ENCODE measurements around the gene BCS1L.
A peak's percentile ranks its signal among the peaks of the same experiment; 100 is the strongest.
"Not testable (repeated sequence)": the region's sequence is repeated elsewhere in the genome, so short reads cannot be mapped to it uniquely, and the experiment has no call there.

Gene BCS1L

DNA sequence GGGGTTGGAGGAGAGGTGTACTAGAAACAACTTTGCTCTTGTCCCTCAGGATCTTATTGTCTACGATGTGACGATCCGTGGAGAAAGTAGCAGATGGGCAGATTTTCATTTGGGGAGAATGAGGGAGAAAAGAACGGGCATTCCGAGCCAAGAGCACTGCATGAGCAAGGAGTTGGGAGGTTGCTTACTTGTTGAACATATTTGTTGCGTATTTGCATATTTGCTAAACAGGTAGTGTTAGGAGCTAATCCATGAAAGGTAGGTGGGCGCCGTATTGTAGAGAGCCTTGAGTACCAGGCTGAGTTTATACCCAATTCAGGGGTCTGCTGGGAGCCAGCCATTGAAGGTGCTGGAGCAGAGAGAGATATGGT, 490 bp downstream of the BCS1L start:
- peaks cover 21% of the 10 kb centered on the region for H3K4me1 ChIP-seq (ENCODE audit: control insufficient read depth, insufficient read depth, low read length)
- peaks cover 43 to 48% of the 10 kb centered on the region in 2 donors for H3K36me3 ChIP-seq (ENCODE audit: control insufficient read depth in 2 of 2, insufficient read depth in 2 of 2, low read length in 2 of 2)
- no peaks in the 10 kb centered on the region for H3K9me3 ChIP-seq (ENCODE audit: control insufficient read depth in 2 of 2, low read length in 2 of 2)
- no peaks in the 10 kb centered on the region for H3K27me3 ChIP-seq (ENCODE audit: control insufficient read depth in 1 of 2, insufficient read depth in 2 of 2, low read length in 2 of 2)
- H3K4me3 ChIP-seq (ENCODE audit: low read length in 2 of 2) = peak overlapping the region; percentile 91 to 94
- peak overlapping the region; percentile 80 to 82 for H3K9ac ChIP-seq (ENCODE audit: low read length in 2 of 2)
- peak overlapping the region; percentile 53 for H3K27ac ChIP-seq (ENCODE audit: low read length)

DNA sequence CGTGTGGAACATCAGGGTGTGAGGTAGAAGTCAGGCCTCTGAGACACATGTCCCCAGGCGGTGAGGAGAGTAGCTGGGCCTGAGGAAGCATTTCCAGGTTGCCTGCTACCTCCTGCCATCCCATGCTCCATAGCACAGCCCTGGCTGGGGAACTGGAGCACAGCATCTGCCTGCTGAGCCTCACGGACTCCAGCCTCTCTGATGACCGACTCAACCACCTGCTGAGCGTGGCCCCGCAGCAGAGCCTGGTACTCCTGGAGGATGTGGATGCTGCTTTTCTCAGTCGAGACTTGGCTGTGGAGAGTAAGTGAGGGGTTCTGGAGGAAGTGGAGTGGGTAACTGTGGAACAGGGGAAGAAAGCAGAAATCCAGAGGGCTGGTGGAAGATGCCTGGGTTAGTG, 2.9 kb downstream of the BCS1L start:
- no peak overlapping the region for H3K27ac ChIP-seq (ENCODE audit: low read length)
- peaks cover 41 to 46% of the 10 kb centered on the region in 2 donors for H3K36me3 ChIP-seq (ENCODE audit: control insufficient read depth in 2 of 2, insufficient read depth in 2 of 2, low read length in 2 of 2)
- peaks cover 21% of the 10 kb centered on the region for H3K4me1 ChIP-seq (ENCODE audit: control insufficient read depth, insufficient read depth, low read length)
- no peaks in the 10 kb centered on the region for H3K27me3 ChIP-seq (ENCODE audit: control insufficient read depth in 1 of 2, insufficient read depth in 2 of 2, low read length in 2 of 2)
- no peak overlapping the region for H3K4me3 ChIP-seq (ENCODE audit: low read length in 2 of 2)
- H3K9me3 ChIP-seq (ENCODE audit: control insufficient read depth in 2 of 2, low read length in 2 of 2) = no peaks in the 10 kb centered on the region
- no peak overlapping the region for H3K9ac ChIP-seq (ENCODE audit: low read length in 2 of 2)

DNA sequence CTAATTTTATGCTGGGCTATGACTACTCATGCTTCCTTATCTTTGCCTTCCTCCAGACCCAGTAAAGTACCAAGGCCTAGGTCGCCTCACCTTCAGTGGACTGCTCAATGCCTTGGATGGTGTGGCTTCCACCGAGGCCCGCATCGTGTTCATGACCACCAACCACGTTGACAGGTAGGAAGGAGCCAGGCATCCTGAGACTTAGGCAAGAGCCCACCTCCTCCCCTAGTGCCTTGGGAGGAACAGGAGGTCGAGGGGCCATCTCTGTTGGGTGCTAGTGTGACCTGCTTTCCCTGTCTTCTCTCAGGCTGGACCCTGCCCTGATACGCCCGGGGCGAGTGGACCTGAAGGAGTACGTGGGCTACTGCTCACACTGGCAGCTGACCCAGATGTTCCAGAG, 3.3 kb downstream of the BCS1L start:
- H3K4me3 ChIP-seq (ENCODE audit: low read length in 2 of 2) = no peak overlapping the region
- H3K27ac ChIP-seq (ENCODE audit: low read length) = no peak overlapping the region
- peaks cover 45 to 51% of the 10 kb centered on the region in 2 donors for H3K36me3 ChIP-seq (ENCODE audit: control insufficient read depth in 2 of 2, insufficient read depth in 2 of 2, low read length in 2 of 2)
- H3K9ac ChIP-seq (ENCODE audit: low read length in 2 of 2) = no peak overlapping the region
- no peaks in the 10 kb centered on the region for H3K9me3 ChIP-seq (ENCODE audit: control insufficient read depth in 2 of 2, low read length in 2 of 2)
- H3K4me1 ChIP-seq (ENCODE audit: control insufficient read depth, insufficient read depth, low read length) = peaks cover 21% of the 10 kb centered on the region
- H3K27me3 ChIP-seq (ENCODE audit: control insufficient read depth in 1 of 2, insufficient read depth in 2 of 2, low read length in 2 of 2) = no peaks in the 10 kb centered on the region

DNA sequence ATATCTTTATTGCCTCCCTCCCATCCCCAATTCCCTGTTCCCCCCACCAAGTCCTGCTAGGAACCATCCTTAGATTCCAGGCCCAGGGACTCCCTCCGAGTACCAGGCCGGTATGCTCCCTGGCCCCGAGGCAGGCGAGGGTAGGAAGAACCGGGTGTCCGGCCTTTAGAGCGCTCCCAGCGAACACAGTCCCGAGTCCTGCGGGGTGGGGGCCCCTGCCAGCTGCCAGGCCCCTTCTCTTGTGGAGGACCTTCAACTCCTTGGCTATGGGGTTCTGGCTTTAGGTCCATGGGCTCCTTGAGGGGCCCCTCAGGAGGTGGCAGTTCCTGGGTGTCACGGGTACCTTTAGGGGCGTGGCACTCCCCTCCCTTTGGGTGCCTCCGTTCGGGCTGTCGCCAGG, 4.4 kb downstream of the BCS1L start:
- H3K9ac ChIP-seq (ENCODE audit: low read length in 2 of 2) = no peak overlapping the region
- H3K9me3 ChIP-seq (ENCODE audit: control insufficient read depth in 2 of 2, low read length in 2 of 2) = no peaks in the 10 kb centered on the region
- no peak overlapping the region for H3K4me3 ChIP-seq (ENCODE audit: low read length in 2 of 2)
- H3K4me1 ChIP-seq (ENCODE audit: control insufficient read depth, insufficient read depth, low read length) = peaks cover 14% of the 10 kb centered on the region
- no peak overlapping the region for H3K27ac ChIP-seq (ENCODE audit: low read length)
- no peaks in the 10 kb centered on the region for H3K27me3 ChIP-seq (ENCODE audit: control insufficient read depth in 1 of 2, insufficient read depth in 2 of 2, low read length in 2 of 2)
- H3K36me3 ChIP-seq (ENCODE audit: control insufficient read depth in 2 of 2, insufficient read depth in 2 of 2, low read length in 2 of 2) = peaks cover 46 to 59% of the 10 kb centered on the region in 2 donors

DNA sequence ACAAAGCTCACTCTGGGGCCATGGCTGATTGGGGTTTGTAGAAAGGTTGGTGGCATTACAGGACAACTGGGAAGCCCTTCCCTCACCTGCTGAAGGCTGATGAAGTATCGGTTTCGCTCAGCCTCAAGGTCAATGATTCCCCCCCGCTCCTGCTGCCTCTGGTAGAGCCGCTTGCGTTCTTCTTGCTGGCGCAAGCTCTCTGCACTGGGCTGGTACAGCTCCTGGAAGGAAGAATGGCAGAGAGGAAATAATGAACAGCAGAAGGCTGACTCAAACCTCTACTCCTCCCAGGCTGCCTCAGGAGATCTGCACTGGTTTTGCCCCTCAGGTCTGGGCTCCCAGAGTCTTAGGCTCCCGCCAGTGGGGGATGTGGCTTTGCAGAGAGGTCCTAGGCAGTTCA, 5.2 kb downstream of the BCS1L start:
- Histone ChIP-seq H3K27me3 (ENCODE audit: control insufficient read depth in 1 of 2, insufficient read depth in 2 of 2, low read length in 2 of 2) (no peaks in the 10 kb centered on the region), H3K9me3 (ENCODE audit: control insufficient read depth in 2 of 2, low read length in 2 of 2) (no peaks in the 10 kb centered on the region), H3K4me3 (ENCODE audit: low read length in 2 of 2) (no peak overlapping the region), H3K36me3 (ENCODE audit: control insufficient read depth in 2 of 2, insufficient read depth in 2 of 2, low read length in 2 of 2) (peaks cover 46 to 59% of the 10 kb centered on the region in 2 donors), H3K9ac (ENCODE audit: low read length in 2 of 2) (no peak overlapping the region), H3K27ac (ENCODE audit: low read length) (no peak overlapping the region), H3K4me1 (ENCODE audit: control insufficient read depth, insufficient read depth, low read length) (peaks cover 11% of the 10 kb centered on the region)

DNA sequence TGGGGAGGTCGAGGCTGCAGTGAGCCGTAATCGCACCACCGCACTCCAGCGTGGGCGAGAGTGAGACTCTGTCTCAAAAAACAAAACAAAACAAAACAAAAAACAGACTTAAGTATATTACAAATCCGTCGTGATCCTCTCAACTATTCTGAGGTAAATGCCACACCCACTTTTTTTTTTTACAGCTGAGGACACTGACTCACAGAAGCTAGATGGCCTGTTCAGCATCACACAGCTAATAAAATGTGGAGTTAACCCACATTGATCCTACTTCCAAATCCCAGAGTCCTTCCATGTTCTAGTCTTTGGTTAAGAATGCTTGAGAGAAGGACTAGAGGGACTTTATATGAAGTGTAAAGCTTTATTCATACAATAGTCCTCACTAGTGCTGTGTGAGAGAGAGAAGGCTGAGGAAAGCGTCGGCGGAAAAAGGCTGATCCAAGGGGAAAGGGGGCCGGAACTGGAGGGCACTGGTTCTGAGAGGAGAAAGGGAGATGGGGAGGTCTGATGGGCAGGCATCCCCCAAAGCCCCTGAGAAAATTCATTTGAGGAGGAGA, 11.7 kb downstream of the BCS1L start:
- H3K27ac ChIP-seq (ENCODE audit: low read length) = peak overlapping the region; percentile 79

DNA sequence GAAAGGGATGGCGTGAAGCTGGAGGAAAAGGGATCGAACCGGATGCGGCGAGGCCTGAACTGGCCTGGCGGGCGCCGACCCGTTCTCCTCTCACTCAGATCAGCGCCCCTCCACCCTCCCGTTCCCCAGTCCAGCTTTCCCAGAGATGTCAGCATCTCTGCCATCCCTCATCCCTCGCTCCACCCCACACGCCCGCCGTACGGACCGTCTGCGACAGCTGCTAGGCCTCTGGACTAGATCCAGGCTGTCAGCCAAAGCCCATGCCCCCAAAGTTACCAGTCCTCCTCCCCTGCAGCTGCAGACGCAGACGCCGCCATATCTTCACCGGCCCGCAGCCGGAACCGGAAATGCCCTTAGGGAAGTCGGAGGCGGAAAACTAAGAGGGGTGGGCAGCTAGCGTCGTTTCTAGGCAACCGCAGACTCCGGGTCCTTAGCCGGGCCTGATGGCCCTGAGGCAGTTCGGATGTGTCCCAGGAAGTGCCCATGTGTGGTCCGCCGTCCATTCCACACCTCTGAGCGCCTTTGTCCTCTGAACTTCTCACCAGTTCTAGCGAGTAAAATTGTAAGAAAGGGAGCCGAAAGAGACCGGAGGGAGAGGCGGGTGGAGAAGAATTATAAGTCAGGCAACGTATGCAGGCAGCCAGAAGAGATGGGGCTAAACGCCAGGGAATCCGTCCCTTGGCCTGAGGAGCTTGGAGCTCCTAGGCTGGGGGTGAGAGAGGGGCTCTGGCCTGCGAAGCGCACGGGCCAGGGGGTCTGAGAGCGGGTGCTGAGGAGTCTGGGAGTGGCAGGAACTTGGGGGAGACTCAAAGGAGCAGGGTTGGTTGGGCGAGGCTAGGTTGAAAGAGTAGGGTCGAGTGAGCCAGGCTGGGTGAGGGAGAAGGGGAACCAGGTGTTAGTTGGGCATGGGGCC, 12.4 kb downstream of the BCS1L start, which contains the start of the genes RNF25 and STK36:
TSS of gene RNF25 (minus strand) at position 349 of the 913 bp plus-strand sequence. CDS start at position 317, 32 bp downstream.
TSS of gene STK36 (plus strand) at position 433 of the 913 bp plus-strand sequence. CDS start 744 bp downstream, outside the sequence.
- Histone ChIP-seq H3K4me3 (ENCODE audit: low read length in 2 of 2) (peak within 1 kb of the TSS; percentile 93 to 96), H3K4me1 (ENCODE audit: control insufficient read depth, insufficient read depth, low read length) (peaks cover 18% of the 10 kb centered on the region), H3K27me3 (ENCODE audit: control insufficient read depth in 1 of 2, insufficient read depth in 2 of 2, low read length in 2 of 2) (no peaks in the 10 kb centered on the region), H3K9ac (ENCODE audit: low read length in 2 of 2) (peak within 1 kb of the TSS; percentile 87 to 89), H3K36me3 (ENCODE audit: control insufficient read depth in 2 of 2, insufficient read depth in 2 of 2, low read length in 2 of 2) (peaks cover 5 to 20% of the 10 kb centered on the region in 2 donors), H3K27ac (ENCODE audit: low read length) (peak within 1 kb of the TSS; percentile 79), H3K9me3 (ENCODE audit: control insufficient read depth in 2 of 2, low read length in 2 of 2) (no peaks in the 10 kb centered on the region)

More for the DNA sequence above, 11.7 kb downstream of the BCS1L start:
- Histone ChIP-seq H3K9me3 (ENCODE audit: control insufficient read depth in 2 of 2, low read length in 2 of 2) (no peaks in the 10 kb centered on the region), H3K4me3 (ENCODE audit: low read length in 2 of 2) (peak overlapping the region; percentile 93 to 96), H3K4me1 (ENCODE audit: control insufficient read depth, insufficient read depth, low read length) (peaks cover 18% of the 10 kb centered on the region), H3K27me3 (ENCODE audit: control insufficient read depth in 1 of 2, insufficient read depth in 2 of 2, low read length in 2 of 2) (no peaks in the 10 kb centered on the region), H3K36me3 (ENCODE audit: control insufficient read depth in 2 of 2, insufficient read depth in 2 of 2, low read length in 2 of 2) (peaks cover 5 to 24% of the 10 kb centered on the region in 2 donors), H3K9ac (ENCODE audit: low read length in 2 of 2) (peak overlapping the region; percentile 87 to 89)

DNA sequence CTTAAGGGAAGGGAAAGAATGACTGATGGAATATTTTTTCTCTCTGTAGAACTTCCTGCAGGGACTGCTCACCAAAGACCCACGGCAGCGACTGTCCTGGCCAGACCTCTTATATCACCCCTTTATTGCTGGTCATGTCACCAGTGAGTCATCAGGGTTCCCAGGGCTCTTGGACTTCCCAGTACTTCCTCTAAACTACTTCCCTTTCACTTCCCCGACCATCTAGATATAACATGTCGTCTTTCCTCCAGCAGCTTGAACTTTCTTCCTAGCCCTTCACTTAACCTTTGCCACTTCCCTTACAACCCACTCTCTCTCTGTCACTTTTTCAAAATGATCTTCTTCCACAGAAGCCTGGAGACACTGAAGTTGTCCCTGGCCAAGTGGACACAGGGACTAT, 19.6 kb downstream of the BCS1L start:
- Histone ChIP-seq H3K27ac (ENCODE audit: low read length) (no peak overlapping the region), H3K9me3 (ENCODE audit: control insufficient read depth in 2 of 2, low read length in 2 of 2) (no peaks in the 10 kb centered on the region), H3K4me3 (ENCODE audit: low read length in 2 of 2) (no peak overlapping the region), H3K4me1 (ENCODE audit: control insufficient read depth, insufficient read depth, low read length) (no peaks in the 10 kb centered on the region), H3K36me3 (ENCODE audit: control insufficient read depth in 2 of 2, insufficient read depth in 2 of 2, low read length in 2 of 2) (peaks cover 0 to 23% of the 10 kb centered on the region in 2 donors), H3K27me3 (ENCODE audit: control insufficient read depth in 1 of 2, insufficient read depth in 2 of 2, low read length in 2 of 2) (no peaks in the 10 kb centered on the region), H3K9ac (ENCODE audit: low read length in 2 of 2) (no peak overlapping the region)

DNA sequence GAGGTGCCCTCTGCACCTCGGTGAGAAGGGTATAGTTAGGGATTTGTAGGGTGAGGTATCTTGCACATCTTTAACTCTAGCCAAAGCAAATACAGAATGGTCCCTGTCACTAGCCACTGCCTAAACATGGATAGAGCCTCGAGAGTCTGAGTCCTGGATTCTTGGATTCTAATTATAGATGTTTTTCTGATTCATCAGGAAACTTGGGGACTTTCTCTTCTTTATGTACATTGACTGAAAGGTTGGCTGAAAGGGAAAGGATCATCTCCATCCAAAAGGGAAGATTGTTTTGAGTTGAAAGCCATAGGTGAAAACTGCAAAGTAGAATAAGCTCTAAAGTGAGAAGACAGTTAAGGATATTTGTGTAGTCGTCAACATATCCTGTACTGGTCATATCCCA, 20.6 kb downstream of the BCS1L start:
- Histone ChIP-seq H3K9me3 (ENCODE audit: control insufficient read depth in 2 of 2, low read length in 2 of 2) (no peaks in the 10 kb centered on the region), H3K27me3 (ENCODE audit: control insufficient read depth in 1 of 2, insufficient read depth in 2 of 2, low read length in 2 of 2) (no peaks in the 10 kb centered on the region), H3K4me3 (ENCODE audit: low read length in 2 of 2) (no peak overlapping the region), H3K36me3 (ENCODE audit: control insufficient read depth in 2 of 2, insufficient read depth in 2 of 2, low read length in 2 of 2) (peaks cover 0 to 26% of the 10 kb centered on the region in 2 donors), H3K9ac (ENCODE audit: low read length in 2 of 2) (no peak overlapping the region), H3K4me1 (ENCODE audit: control insufficient read depth, insufficient read depth, low read length) (no peaks in the 10 kb centered on the region), H3K27ac (ENCODE audit: low read length) (no peak overlapping the region)

DNA sequence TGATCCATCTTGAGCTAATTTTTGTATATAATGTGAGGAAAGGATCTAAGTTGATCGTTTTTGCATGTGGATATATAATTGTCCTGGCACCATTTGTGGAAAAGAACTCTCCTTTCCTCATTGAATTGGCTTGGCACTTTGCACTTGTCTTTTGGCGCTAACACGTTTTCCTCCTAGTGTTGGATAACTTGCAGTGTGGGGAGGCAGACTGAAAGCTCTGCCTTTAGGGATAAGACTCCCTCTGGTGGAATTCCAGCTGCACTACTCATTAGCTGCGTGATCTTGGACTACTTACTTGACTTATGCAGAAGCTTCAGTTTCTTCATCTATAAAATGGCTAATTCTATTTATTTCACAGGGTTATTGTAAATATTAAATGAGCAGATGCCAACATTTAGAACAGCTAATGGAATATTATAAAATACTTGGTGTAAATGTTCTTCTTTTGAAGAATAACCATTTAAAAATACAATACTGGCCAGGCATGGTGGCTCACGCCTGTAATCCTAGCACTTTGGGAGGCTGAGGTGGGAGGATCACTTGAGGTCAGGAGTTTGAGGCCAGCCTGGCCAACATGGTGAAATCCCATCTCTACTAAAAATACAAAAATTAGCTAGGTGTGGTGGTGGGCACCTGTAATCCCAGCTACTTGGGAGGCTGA, 28.0 kb downstream of the BCS1L start:
- H3K27ac ChIP-seq (ENCODE audit: low read length); H3K27me3 ChIP-seq (ENCODE audit: control insufficient read depth in 1 of 2, insufficient read depth in 2 of 2, low read length in 2 of 2); H3K4me3 ChIP-seq (ENCODE audit: low read length in 2 of 2); H3K9me3 ChIP-seq (ENCODE audit: control insufficient read depth in 2 of 2, low read length in 2 of 2); H3K9ac ChIP-seq (ENCODE audit: low read length in 2 of 2); H3K4me1 ChIP-seq (ENCODE audit: control insufficient read depth, insufficient read depth, low read length): not testable (repeated sequence)
- H3K36me3 ChIP-seq (ENCODE audit: control insufficient read depth in 2 of 2, insufficient read depth in 2 of 2, low read length in 2 of 2) = peaks cover 10 to 27% of the 10 kb centered on the region in 2 donors
